NCI-H187 (cell line): ENCODE results near the gene SIN3A.
"Not testable (repeated sequence)": the region's sequence is repeated elsewhere in the genome, so short reads cannot be mapped to it uniquely, and the experiment has no call there.

Experiments used
- DNase-seq, 2 experiments: peaks; one replicate each; lab custom pipeline; 2025; lab: John Stamatoyannopoulos, UW

Gene SIN3A

DNA sequence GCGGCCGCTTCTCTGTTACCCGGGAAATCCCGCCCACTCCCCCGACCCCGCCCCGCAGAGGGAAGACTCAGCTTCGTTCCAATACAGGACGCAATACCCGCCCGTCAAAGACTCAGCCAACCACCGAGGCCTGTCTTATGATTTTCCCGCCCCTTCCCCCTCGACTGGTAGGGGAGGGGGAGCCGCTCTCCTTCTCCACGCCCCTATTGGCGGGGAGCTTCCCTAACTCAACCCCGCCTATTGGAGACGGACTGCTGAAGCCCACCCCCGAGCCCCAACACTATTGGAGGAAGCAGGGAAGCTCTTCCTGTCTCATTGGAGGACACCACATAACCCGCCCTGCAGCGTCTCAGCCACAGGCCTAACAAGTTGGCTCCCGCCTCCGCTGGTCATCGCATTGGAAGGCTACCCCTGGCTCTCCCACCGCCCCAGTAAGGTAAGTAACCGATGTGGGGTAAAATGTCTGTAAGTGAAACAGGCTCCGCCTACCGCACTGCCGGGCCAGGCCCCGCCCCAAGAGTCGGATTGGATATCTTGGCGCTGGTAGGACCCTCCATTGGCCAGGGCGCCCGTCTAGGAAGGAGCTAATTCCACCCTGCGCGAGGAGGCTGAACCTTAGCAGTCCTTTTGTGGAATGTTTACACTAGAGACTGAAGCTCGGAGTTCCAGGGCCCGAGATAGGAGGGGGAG lies at the start of gene SIN3A:
TSS of gene SIN3A (minus strand) at position 17 of the 690 bp plus-strand sequence. CDS start 21,315 bp downstream, outside the sequence.
- DNase-seq, result peak; percentile 89 to 95

DNA sequence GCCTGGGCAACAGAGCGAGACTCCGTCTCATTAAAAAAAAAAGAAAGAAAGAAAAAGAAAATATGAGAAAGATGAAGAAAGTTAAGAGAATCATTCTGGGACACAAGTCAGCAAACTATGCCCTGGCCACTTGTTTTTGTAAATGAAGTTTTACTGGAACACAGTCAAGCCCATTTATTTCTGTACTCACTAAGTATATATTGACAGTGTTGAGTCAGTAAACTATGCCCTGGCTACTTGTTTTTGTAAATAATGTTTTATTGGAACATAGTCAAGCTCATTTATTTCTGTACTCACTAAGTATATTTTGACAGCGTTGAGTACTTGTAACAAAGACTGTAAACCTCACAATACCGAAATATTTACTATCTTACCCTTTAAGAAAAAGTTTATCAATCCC lies 42.2 kb upstream of the SIN3A start:
- DNase-seq, result no peak

DNA sequence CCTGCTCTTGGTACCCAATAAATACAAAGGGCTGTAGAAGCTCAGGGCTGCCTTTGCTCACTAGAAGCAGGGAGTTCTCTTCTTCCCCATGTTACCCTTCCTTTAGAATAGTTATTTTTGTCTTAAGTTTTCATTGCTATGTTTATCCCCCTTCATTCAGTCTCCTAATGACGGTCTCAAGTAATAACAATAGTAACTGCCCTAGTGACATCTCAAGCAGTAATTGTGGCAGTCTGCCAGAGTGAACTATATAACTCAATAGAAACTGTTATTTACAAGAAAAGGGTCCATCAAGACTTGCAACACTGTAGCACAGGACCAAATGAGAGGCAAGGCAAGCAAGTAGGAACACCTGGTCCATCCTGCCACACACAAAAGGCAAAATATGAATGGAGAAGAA lies 32.5 kb upstream of the SIN3A start:
- DNase-seq, result no peak

DNA sequence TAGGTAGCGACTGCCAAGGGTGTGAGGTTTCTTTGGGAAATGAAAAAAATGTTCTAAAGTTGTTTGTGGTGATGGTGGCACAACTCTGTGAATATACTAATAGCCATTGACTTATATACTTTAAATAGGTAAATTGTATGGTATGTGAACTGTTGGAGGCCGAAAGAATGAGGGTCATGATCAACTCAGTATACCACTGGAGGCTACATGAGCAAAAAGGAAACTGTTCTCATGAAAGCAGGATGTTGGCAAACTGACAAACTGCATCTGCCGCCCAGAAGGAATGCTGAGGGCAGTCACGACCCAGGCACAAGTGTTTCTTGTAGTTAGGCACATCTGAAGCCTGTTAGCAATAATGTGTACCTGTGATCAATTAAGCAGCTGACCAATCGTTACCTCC lies 32.1 kb upstream of the SIN3A start:
- DNase-seq, result not testable (repeated sequence)

DNA sequence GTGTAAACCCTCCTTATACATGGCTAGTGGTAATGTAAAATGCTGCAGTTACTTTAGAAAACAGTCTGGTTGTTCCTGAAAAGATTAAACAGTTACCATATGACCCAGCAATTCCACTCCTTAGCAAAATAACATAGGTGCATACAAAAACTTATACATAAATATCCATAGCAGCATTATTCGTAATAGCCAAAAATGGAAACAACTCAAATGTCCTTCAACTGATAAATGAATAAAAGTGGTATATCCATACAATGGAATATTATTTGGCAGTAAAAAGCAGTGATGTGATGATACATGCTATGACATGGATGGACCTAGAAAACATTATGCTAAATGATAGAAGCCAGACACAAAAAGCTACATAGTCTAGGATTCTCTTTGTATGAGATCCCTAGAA lies 31.6 kb upstream of the SIN3A start:
- DNase-seq, result no peak

DNA sequence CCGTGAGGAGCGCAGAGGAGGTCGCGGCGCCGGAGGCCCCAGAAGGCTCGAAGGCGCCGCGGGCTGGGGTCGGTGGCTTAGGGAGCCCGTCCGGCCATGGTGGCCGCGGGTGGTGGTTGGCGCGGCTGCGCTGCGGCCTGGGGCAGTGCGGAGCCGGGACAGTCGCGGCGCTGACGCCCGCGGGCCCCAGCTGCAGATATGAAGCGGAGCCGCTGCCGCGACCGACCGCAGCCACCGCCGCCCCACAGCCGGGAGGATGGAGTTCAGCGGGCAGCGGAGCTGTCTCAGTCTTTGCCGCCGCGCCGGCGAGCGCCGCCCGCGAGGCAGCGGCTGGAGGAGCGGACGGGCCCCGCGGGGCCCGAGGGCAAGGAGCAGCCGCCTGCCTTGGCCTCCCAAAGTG lies 29.0 kb upstream of the SIN3A start:
- not testable (repeated sequence) for DNase-seq

DNA sequence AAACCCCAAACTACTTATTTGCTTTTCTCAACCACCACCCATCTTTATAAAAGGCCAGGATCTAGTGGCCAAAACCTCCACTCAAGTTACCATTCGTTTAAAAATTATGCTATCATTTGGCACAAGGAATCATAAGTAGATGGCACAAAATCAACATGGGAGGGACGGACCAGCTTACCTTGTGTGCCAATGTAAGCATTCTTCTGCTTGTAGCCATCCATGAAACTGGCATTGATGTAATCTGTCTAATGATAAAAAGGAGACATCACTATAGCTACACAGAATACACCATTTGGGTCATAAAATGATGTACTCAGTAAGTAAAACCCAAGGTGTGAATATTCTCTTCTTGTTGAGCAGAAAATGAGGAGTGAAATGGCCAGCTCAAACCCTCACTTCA lies 28.2 kb upstream of the SIN3A start:
- no peak for DNase-seq

DNA sequence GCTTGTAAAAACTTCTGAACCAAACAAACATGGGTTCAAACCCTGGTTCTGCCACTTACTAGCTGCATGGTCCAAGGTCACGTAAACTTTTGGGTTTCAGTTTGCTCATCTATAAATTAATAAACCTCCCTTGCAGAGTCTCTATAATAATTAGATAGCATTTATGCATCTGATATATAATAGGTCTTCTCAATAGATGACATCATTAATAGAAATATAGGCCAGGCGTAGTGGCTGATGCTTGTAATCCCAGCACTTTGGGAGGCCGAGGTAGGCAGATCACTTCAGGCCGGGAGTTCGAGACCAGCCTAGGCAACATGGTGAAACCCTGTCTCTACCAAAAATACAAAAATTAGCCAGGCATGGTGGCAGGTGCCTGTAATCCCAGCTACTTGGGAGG lies 25.6 kb upstream of the SIN3A start:
- not testable (repeated sequence) for DNase-seq

DNA sequence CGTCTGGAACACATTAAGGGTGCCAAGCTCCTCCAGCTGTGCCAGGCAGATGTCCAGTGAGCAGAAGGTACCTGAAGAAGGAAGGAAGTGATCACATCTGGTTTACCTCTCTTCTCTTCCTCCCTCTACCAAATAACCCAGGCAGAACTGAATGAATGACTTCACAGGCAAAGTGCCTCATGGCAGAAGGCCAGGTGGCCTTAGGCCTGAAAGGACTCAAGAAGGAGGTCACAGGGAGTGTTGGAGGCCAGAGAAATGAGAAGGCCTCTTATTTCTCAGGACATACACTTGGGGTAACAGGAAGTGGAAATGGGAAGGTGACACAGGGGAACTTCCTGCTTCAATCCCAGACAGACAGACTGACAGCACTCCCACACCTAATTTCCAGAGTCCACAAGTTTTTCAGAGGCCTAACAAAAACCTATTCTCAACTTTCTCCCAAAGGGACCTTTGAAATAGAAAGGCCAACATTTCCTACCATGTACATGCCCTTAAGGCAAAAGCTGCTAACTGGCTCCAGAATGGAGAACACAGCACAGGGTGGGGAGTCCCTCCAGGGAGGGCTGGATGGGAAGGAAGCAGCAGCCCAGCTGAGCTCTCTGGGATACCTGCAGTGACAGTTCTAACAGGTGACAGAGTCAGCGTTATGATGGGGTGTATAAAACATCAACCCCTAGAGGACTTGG lies 17.6 kb upstream of the SIN3A start:
- DNase-seq, result no peak

DNA sequence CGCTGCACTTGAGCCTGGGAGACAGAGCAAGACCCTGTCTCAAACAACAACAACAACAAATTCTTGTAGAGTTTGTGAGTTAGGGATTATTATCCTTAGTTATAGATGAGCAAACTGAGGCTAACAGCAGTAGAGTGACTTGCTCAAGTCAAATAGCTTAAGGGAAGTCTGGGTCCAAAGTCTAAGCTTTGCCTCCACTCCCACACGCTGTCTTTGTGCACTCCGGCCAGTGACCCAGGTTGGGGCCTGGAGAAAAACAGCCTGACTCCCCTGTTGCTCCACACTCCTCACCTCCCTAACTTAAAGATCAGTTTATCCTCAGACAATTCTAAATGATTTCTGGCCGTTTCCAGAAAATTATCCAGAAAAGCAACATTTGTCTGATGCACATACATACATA lies 9.2 kb upstream of the SIN3A start:
- no peak for DNase-seq

DNA sequence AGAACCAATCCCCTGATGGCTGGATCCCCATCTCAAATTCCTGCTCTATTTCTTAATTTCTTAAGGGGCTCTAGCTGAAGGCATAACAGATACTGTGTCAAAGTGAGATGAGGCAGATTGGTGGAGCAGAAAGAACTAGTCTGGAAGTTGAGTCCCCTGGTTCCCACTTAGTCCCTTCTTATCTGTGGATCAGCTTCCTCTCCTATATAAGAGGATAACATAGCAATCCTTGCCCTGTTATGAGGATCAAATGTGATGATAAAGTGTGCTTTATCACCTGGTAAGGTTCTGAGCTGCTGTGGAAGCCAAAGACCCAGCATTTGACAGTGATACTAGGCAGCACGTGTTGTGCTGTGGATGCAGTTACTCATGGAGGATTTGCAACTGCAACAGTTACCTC lies 8.1 kb upstream of the SIN3A start:
- no peak for DNase-seq

DNA sequence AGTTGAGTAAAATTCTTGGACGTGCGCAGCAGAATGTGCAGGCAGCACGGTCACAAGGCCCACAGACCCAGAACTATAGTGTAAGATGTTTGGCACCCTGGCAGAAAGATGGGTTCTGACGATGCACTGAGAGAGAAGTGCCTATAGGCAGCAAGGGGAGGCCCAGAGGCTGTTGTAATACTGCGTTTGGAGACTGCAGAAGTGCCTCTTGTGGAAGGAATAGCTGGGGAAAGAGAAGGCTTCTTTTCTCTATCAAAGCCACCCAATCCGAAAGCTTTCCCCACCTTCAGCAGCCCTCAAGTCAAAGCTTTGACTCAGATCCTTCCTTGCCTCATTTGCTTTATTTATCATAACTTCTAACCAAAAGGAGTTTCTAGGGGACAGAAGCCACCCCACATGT lies 5.2 kb upstream of the SIN3A start:
- no peak for DNase-seq

DNA sequence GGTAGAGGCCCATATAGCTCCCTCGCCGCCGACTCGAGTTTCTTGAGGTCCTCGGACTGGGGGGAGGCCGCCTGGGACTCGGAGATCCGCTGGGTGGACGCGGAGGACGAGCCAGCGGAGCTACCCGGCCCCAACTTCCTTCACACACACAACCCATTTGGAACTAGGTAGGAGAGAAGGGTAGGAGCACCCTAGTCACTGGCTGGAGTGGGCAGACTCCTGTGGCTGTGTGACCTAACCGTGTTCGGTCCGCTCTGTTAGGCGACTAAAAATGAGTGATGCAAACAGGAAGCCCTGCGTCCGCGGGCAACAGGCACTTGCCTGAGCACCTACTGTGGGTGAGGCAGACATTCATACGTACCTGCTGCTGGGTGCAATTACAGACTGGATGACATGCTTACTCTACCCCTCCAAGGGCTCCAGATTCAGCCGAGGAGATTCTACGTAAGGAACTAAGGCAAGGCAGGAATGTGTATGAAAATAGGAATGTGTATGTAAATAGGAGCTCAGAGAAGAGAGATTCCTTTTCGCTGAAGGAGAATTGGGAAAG lies 4.6 kb upstream of the SIN3A start:
- no peak for DNase-seq

DNA sequence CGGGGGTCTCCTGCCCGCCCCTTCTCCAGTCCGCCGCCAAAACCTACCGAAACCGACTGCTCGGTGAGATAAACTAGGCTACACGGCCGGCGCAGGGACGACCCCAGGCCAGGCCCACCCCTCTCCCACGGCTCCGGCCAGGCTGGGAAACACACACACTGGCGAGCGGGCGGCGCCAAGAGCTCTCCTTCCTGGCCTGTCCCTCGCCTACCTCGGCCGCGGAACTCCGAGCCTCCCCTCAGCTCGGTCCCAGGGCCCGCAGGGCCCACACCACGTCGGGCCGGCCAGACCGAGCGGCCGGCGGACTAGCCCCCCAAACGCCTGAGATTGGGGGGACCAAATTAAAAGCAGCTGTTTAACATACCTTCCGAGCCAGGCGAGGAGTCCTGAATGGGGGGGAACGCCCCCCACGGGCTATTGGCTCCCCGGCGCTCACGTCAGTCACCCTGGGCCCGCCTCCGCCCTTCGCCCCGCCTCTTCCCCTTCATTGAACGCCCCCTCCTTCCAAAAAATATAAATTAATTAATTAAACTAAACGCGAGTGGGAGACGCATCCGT lies 4.0 kb upstream of the SIN3A start:
- peak; percentile 8 to 16 for DNase-seq

DNA sequence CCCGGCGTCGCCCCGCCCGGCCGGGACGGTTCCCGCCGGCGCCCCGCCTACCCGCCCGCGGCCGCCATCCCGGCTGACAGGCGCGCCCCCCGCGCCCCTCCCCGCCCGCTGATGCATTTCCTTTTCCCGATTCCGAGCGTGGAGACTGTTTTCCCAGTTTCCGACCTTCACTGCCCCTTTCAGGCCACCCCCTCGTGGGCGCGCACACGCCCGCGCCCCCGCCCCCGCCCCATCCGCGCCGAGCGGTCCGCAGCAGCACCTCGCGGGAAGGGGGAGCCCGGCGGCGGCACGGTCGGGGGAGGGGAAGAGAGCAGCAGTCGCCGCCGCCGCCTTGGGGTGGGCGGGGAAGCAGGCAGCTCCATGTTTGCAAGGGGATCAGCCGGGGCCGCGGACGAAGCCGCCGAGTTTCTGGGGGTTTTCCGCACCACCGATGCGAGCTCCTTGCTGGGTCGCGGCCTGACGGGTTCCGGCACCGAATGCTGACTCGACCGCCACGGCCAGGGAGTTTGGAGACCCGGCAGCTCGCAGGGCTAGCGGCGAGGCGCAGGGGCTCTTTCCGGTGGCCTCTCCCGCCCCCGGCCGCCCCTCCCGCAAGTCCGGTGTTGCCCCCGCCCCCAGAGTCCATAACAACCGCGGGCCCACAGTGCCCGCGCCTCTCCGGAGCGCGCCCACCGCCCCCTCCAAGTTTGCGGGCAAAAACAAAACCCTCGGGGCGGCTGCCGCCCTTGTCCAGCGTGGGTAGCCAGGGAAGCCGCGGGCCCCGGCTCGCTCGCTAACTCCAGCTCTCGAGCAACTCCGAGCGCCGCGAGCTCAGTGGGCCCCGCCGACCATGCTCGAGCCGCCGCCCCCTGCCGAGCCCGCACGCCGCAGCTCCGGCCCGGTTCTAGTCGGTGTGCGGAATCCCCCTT lies 3.2 kb upstream of the SIN3A start:
- no peak for DNase-seq

DNA sequence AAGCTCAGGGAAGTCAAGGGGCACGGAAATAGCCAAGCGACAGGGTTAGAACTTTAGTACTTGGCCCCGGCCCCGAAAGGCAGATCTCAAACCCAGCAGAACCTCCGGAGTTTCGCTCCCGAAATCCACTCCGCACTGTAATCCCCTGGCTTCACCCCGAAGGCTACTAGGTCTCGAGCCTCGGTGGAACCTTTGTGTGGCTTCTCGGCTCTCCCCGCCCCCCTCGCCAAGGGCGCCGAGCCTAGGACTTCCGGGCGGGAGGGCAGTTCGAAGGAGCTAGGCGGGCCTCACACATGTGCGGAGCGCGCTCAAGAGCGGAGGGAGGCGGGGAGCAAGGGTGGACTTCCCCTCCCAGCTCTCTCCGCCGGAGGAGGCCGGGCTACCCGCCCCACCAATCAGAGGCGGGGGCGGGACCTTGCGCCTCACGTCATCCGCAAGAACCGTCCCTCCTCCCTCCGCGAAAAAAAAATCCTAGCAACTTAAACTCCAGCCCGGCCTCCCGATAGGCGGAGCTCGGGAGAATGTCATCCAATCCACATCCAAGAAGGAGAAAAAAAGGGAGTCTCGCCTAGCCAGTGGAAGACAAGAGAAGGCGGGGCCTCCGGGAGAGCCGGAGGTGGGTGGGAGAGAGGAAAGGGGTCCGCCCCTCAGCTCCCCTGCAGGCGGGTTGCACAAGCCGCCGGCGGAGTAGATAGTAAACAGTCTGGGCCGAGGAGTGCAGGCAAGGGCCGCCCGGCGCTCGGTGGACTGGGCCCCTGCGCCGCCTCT lies 2.4 kb upstream of the SIN3A start:
- DNase-seq, result peak; percentile 84 to 94

DNA sequence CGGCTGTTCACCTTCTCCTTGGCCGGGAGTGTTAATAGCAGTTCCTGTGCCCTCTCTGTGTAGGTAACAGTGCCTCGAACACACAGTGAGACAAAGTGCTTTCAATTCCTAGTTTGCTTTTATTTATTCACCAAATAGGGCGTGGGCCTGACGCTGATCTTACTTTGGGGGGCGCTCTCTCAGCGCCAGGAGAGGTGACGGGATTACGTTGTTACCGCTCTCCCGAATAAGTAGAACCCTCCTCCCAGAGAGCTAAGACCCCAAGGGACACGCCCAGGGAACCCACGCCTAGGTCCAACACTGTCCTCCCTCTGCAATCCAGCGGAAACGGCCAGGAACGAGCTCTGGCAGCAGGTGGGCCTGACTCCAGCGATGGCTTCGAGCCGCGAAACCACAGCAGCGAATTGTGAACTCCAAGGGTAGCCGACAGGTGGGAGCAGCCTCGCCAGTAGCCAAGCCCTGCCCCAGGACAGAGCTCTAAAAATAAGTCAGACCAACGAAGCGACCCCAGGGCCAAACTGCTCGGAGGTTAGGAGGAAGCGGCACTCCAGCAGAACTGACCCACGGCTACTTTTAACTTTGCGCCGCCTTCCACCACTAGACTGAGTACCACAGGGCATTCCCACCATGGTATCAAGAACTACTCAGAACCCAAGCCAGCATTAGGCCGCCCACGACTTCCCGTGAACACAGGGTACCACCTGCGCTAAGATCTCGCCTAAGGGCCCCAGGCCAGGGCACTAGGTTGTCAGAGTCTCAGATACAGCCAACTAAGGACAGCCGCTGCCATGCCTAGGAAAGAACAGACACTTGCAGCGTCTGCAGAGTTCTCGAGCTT lies 1.6 kb upstream of the SIN3A start:
- DNase-seq, result no peak

DNA sequence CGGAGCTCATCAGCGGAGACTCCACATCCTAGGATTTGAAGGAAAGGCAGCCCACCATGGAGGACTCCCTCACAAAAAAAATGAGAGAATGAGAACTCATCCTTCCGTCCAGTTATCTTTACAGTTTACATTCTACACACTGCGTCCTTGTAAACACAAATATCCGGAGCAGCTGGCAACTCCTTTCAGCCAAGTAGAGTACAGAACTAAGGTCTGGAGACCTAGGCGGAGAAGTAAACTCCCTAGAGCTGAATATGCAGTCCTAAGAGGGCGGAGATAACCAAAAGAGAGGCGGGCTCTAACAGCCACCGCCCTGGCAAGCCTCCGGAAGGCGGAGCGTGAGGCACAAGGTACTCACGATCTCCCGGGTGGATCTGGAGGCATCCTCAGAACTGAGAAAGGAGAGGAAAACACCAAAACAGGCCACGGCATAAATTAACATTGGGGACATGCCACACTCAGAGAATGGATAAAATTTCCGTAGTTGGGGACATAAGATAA lies 924 bp upstream of the SIN3A start:
- DNase-seq, result no peak

DNA sequence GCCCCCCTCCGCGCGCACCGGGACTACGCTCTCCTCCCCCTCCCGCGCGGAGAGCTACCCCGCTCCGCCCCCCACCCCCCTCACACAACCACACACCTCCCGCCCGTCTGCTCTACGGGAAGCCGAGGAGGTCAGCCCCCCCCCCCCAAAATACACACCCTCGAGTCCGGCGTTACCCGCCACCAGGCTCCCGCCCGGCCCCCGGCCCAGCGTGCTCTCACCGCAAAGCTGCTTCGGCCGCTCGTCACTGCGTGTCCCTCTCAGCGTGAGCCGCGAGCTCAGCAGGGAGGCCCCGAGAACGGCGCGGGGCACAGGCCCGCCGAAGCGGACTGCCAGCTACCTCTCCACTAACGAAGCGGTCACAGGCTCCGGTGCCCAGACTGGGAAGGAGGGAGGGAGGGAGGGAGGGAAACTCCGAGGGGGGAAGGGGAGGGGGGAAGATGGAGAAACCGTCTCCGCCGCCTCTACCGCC lies 252 bp downstream of the SIN3A start:
- DNase-seq, result no peak
